Naive thymus-derived CD4-positive, alpha-beta T cell (primary cell): ENCODE results near the gene B4GALNT3. TPM values are rescaled to one million over a fixed set of nuclear protein-coding genes. Genes with fewer than 3 reads are reported as not detected.

ENCODE experiments used
- ATAC-seq: fragments of 150-1000 bp; cut with Tn5 transposase; 2 replicates; pipeline ENCODE4 v1.10.0; 2021; ENCODE audit warnings: mild to moderate bottlenecking, moderate library complexity
- CTCF ChIA-PET: fragments of 350-600 bp; sonication (Branson Sonifier 250); formaldehyde crosslinking; loops from one replicate; lab custom pipeline; 2021; ENCODE audit warnings: antibody characterized with exemption; lab: Charles Lee
- POLR2A ChIA-PET: fragments of 350-600 bp; sonication (Branson Sonifier 250); formaldehyde crosslinking; loops from one replicate; lab custom pipeline; 2021; ENCODE audit warnings: antibody characterized with exemption, inconsistent platforms; lab: Charles Lee
- DNase-seq, 9 donors: peaks; one replicate each; pipeline versions ENCODE4 v3.0.0 to v3.0.0-alpha.2; 2020 to 2022; ENCODE audit warnings: mixed read lengths in 1 of 9
- H3K27ac ChIP-seq: one replicate; pipeline ENCODE4 v1.7.0; 2013; ENCODE audit warnings: mild to moderate bottlenecking, low read depth, low read length, moderate library complexity
- H3K27me3 ChIP-seq, 2 donors: one replicate each; pipeline ENCODE4 v1.7.0; 2013; ENCODE audit warnings: low read length in 2 of 2, mild to moderate bottlenecking in 2 of 2, moderate library complexity in 2 of 2; ENCODE audit not compliant: control insufficient read depth in 2 of 2, insufficient read depth in 2 of 2
- H3K36me3 ChIP-seq, 3 experiments: 1 replicate in 2 of 3; 2 replicates in 1 of 3; pipeline ENCODE4 v1.7.0; 2013; ENCODE audit warnings: low read length in 3 of 3, mild to moderate bottlenecking in 3 of 3, moderate library complexity in 1 of 3; ENCODE audit not compliant: insufficient read depth in 3 of 3, control insufficient read depth in 2 of 3
- H3K4me1 ChIP-seq, 2 donors: one replicate each; pipeline ENCODE4 v1.7.0; 2013; ENCODE audit warnings: low read length in 2 of 2, mild to moderate bottlenecking in 2 of 2, moderate library complexity in 1 of 2; ENCODE audit not compliant: control insufficient read depth in 2 of 2, insufficient read depth in 2 of 2
- H3K4me3 ChIP-seq: 2 replicates; pipeline ENCODE4 v1.7.0; 2013; ENCODE audit warnings: mild to moderate bottlenecking, low read length
- H3K9me3 ChIP-seq, 3 experiments: 1 replicate in 2 of 3; 2 replicates in 1 of 3; pipeline ENCODE4 v1.7.0; 2013; ENCODE audit warnings: low read length in 3 of 3; ENCODE audit not compliant: control insufficient read depth in 2 of 3
- H3K27ac Mint-ChIP-seq, 9 donors: one replicate each; pipeline ENCODE4 v1.8.0; 2020 to 2022; ENCODE audit warnings: mixed read lengths in 9 of 9, mild to moderate bottlenecking in 8 of 9, moderate library complexity in 5 of 9, inconsistent platforms in 2 of 9
- H3K27me3 Mint-ChIP-seq, 5 donors: one replicate each; pipeline ENCODE4 v1.8.0; 2021 to 2022; ENCODE audit warnings: mixed read lengths in 5 of 5, mild to moderate bottlenecking in 1 of 5
- H3K36me3 Mint-ChIP-seq, 5 donors: one replicate each; pipeline ENCODE4 v1.8.0; 2020 to 2022; ENCODE audit warnings: mixed read lengths in 5 of 5, mild to moderate bottlenecking in 3 of 5, inconsistent platforms in 1 of 5
- H3K4me1 Mint-ChIP-seq, 7 donors: one replicate each; pipeline ENCODE4 v1.8.0; 2020 to 2022; ENCODE audit warnings: mixed read lengths in 7 of 7, mild to moderate bottlenecking in 3 of 7, inconsistent platforms in 1 of 7
- H3K4me3 Mint-ChIP-seq, 10 donors: one replicate each; pipeline ENCODE4 v1.8.0; 2020 to 2022; ENCODE audit warnings: mild to moderate bottlenecking in 10 of 10, mixed read lengths in 10 of 10, moderate library complexity in 6 of 10, inconsistent platforms in 2 of 10
- H3K9me3 Mint-ChIP-seq, 11 donors: one replicate each; pipeline ENCODE4 v1.8.0; 2020 to 2022; ENCODE audit warnings: mixed read lengths in 11 of 11, mild to moderate bottlenecking in 4 of 11, inconsistent platforms in 1 of 11, moderate library complexity in 1 of 11
- intact Hi-C, 2 donors: fragments of 100-400 bp; cut with micrococcal nuclease; formaldehyde crosslinking; loops; one replicate each; pipeline ENCODE4 v1.15.1; 2023
- polyA plus RNA-seq, 2 donors: library from polyadenylated mRNA; unstranded; fragments of 300-500 nt; fragmentation: Illumina TruSeq; gene quantifications; one replicate each; pipeline ENCODE4 v1.2.3, GENCODE V29; 2021
- total RNA-seq, 6 experiments: library from RNA in 5 of 6; stranded (reverse) in 5 of 6; gene quantifications; 1 replicate in 5 of 6; 2 replicates in 1 of 6; pipeline ENCODE4 v1.2.3 and lab custom pipeline; 2021 to 2026

The B4GALNT3 gene
- total and polyA plus RNA-seq, 7 experiments from 2014 or later = 0.21 to 12.2 (median 1.3) TPM

- H3K27me3 Mint-ChIP-seq = peaks cover 9 to 37% (median 21%) of the 10 kb centered on the region in 5 donors
- Histone ChIP-seq H3K4me1 (no peaks in the 10 kb centered on the region), H3K4me3 (no peak overlapping the region), H3K36me3 (no peaks in the 10 kb centered on the region), H3K27ac (no peak overlapping the region), H3K27me3 (no peaks in the 10 kb centered on the region), H3K9me3 (no peaks in the 10 kb centered on the region)
- DNase-seq (no peak), ATAC-seq (no peak)
- peaks cover 0 to 6% (median 0%) of the 10 kb centered on the region in 7 donors for H3K4me1 Mint-ChIP-seq
- H3K9me3 Mint-ChIP-seq = no peaks in the 10 kb centered on the region
- intact Hi-C loops = no loop called here
- peaks cover 0 to 6% (median 0%) of the 10 kb centered on the region in 5 donors for H3K36me3 Mint-ChIP-seq
- H3K4me3 Mint-ChIP-seq = no peak overlapping the region
- CTCF ChIA-PET = no interaction called here
- POLR2A ChIA-PET = no interaction called here
- H3K27ac Mint-ChIP-seq = peak overlapping the region in 1 of 9 donors; percentile 74
Measured at GRCh38 chr12:473198-473597, 13.5 kb downstream of the B4GALNT3 start.

DNA sequence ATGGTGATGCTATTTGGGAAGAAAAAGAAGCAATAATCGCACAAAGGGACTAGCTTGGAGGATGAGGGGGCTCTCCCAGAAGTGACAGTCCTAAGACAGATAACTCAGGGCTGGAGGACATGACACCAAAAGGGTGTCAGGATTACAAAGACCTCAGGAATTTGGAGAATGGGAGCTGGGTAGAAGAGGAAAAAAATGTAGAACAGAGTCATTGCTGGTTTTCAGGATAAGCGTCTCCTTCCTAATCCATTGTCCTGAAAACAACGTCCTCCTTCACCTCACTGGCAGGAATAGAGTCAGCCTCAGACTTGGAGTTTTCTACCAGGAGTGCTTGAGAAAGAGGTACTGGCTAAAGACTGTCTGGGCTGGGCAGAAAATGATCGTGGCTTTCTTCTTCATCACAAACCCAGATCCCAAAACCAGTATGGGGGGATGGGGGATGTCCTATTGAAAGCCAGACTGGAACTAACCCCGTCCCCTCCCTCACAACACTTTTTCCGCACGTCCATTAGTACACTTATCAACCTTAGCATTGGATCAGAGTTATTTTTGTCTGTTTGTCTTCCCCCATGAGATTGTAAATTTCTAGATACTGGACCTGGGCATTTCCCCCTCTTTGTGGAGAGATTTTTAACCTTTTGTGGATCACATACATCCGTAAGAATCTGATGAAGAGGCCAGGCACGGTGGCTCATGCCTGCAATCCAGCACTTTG is 14.3 kb downstream of the B4GALNT3 start:
- DNase-seq = no peak
- H3K4me1 ChIP-seq = no peaks in the 10 kb centered on the region
- Mint-ChIP-seq H3K36me3 (peaks cover 0 to 6% (median 0%) of the 10 kb centered on the region in 5 donors), H3K27me3 (peaks cover 9 to 37% (median 26%) of the 10 kb centered on the region in 5 donors), H3K4me3 (no peak overlapping the region), H3K9me3 (no peaks in the 10 kb centered on the region), H3K4me1 (peaks cover 0 to 6% (median 0%) of the 10 kb centered on the region in 7 donors), H3K27ac (no peak overlapping the region)
- no peak for ATAC-seq
- CTCF ChIA-PET = no interaction called here
- POLR2A ChIA-PET = interaction anchor here (0.7 kb wide), 1 partner anchor 133 kb away, joined by 3 read pairs; no protein-coding TSS in a partner anchor
- intact Hi-C loops = no loop called here
- H3K36me3 ChIP-seq = no peaks in the 10 kb centered on the region
- H3K27me3 ChIP-seq = no peaks in the 10 kb centered on the region
- no peaks in the 10 kb centered on the region for H3K9me3 ChIP-seq
- no peak overlapping the region for H3K27ac ChIP-seq
- no peak overlapping the region for H3K4me3 ChIP-seq

DNA sequence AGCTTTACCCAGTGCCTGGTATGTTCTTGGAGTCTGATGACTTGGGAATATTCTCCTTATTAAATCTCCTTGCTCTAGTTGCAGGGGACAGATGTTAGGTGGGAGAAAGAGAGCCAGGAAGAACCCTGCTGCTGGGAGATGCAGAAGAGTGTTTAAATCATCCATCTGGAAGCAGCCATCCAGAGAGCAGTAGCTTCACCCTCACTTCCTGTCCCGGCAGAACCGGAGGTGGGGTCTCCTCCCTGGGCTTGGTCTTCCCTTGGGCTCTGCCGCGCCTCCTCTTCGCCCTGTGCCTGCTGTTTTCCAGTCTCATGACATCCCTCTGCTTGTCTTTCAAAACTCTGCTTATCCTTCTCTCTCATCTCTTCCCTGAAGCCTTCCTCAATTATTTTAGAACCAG is 15.5 kb downstream of the B4GALNT3 start:
- Histone ChIP-seq H3K9me3 (no peaks in the 10 kb centered on the region), H3K4me3 (no peak overlapping the region), H3K36me3 (no peaks in the 10 kb centered on the region), H3K4me1 (no peaks in the 10 kb centered on the region), H3K27me3 (no peaks in the 10 kb centered on the region), H3K27ac (no peak overlapping the region)
- H3K27ac Mint-ChIP-seq = peak overlapping the region in 1 of 9 donors; percentile 32
- ChIA-PET POLR2A (no interaction called here), CTCF (no interaction called here)
- no peak overlapping the region for H3K4me3 Mint-ChIP-seq
- H3K36me3 Mint-ChIP-seq = peaks cover 0 to 6% (median 0%) of the 10 kb centered on the region in 5 donors
- DNase-seq (no peak), ATAC-seq (no peak)
- peaks cover 0 to 6% (median 0%) of the 10 kb centered on the region in 7 donors for H3K4me1 Mint-ChIP-seq
- no peaks in the 10 kb centered on the region for H3K9me3 Mint-ChIP-seq
- H3K27me3 Mint-ChIP-seq = peaks cover 9 to 34% (median 26%) of the 10 kb centered on the region in 5 donors
- intact Hi-C loops = no loop called here

DNA sequence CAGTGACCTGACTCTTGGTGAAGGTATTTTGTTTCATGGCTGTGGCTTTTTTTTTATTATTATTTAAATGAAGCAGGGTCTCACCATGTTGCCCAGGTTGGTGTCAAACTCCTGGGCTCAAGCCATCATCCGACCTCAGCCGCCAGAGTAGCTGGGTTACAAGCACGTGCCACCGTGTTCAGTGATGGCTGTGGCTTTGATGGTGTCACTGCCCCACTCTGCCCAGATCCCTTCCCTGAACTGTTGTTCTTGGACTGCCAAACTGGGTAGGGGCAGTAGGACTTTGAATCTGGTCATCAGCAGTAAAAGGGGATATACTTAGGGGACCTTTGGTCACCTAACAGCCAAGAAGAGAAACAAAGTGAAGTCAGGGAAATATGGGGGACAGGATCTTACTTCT is 19.4 kb downstream of the B4GALNT3 start:
- POLR2A ChIA-PET = no interaction called here
- no peaks in the 10 kb centered on the region for H3K27me3 ChIP-seq
- no peaks in the 10 kb centered on the region for H3K36me3 ChIP-seq
- Mint-ChIP-seq H3K4me3 (no peak overlapping the region), H3K27me3 (peaks cover 0 to 42% (median 25%) of the 10 kb centered on the region in 5 donors), H3K9me3 (no peaks in the 10 kb centered on the region), H3K4me1 (peaks cover 0 to 5% (median 0%) of the 10 kb centered on the region in 7 donors), H3K36me3 (peaks cover 0 to 4% (median 0%) of the 10 kb centered on the region in 5 donors), H3K27ac (no peak overlapping the region)
- H3K4me1 ChIP-seq = no peaks in the 10 kb centered on the region
- no peak for DNase-seq
- H3K4me3 ChIP-seq = no peak overlapping the region
- H3K9me3 ChIP-seq = no peaks in the 10 kb centered on the region
- no peak for ATAC-seq
- CTCF ChIA-PET = no interaction called here
- H3K27ac ChIP-seq = no peak overlapping the region
- intact Hi-C loops = no loop called here

GRCh38 chr12:480831-481816 is 21.4 kb downstream of the B4GALNT3 start:
- intact Hi-C loops = no loop called here
- no peak for DNase-seq
- ATAC-seq = no peak
- H3K27me3 Mint-ChIP-seq = peaks cover 6 to 40% (median 20%) of the 10 kb centered on the region in 5 donors
- H3K4me1 ChIP-seq = no peaks in the 10 kb centered on the region
- peaks cover 0 to 8% (median 0%) of the 10 kb centered on the region in 7 donors for H3K4me1 Mint-ChIP-seq
- peaks cover 0 to 5% (median 0%) of the 10 kb centered on the region in 11 donors for H3K9me3 Mint-ChIP-seq
- H3K27me3 ChIP-seq = no peaks in the 10 kb centered on the region
- peaks cover 0 to 3% (median 0%) of the 10 kb centered on the region in 5 donors for H3K36me3 Mint-ChIP-seq
- H3K4me3 ChIP-seq = no peak overlapping the region
- H3K27ac ChIP-seq = no peak overlapping the region
- H3K27ac Mint-ChIP-seq = no peak overlapping the region
- H3K9me3 ChIP-seq = no peaks in the 10 kb centered on the region
- H3K36me3 ChIP-seq = no peaks in the 10 kb centered on the region
- H3K4me3 Mint-ChIP-seq = no peak overlapping the region
- ChIA-PET CTCF (no interaction called here), POLR2A (no interaction called here)

GRCh38 chr12:482061-482460 is 22.3 kb downstream of the B4GALNT3 start:
- ChIA-PET CTCF (no interaction called here), POLR2A (no interaction called here)
- Mint-ChIP-seq H3K27me3 (peaks cover 14 to 37% (median 22%) of the 10 kb centered on the region in 5 donors), H3K4me1 (peaks cover 0 to 8% (median 0%) of the 10 kb centered on the region in 7 donors), H3K9me3 (peaks cover 0 to 10% (median under 1%) of the 10 kb centered on the region in 11 donors), H3K36me3 (peaks cover 0 to 6% (median 0%) of the 10 kb centered on the region in 5 donors), H3K4me3 (no peak overlapping the region), H3K27ac (no peak overlapping the region)
- Histone ChIP-seq H3K4me1 (no peaks in the 10 kb centered on the region), H3K27me3 (no peaks in the 10 kb centered on the region), H3K4me3 (no peak overlapping the region), H3K27ac (no peak overlapping the region), H3K36me3 (no peaks in the 10 kb centered on the region), H3K9me3 (no peaks in the 10 kb centered on the region)
- ATAC-seq (no peak), DNase-seq (no peak)
- intact Hi-C loops = no loop called here
